Endodermal cell (in vitro differentiated cells): ENCODE measurements around the gene PTRH1. TPM values are rescaled to one million over a fixed set of nuclear protein-coding genes. Genes with fewer than 3 reads are reported as not detected.

ENCODE experiments used
- DNase-seq: peaks from one replicate; pipeline ENCODE4 v3.0.0-alpha.2; 2017
- H3K27ac ChIP-seq: 2 replicates; pipeline ENCODE4 v1.5.1; 2013; ENCODE audit warnings: mild to moderate bottlenecking, low read depth, low read length, moderate library complexity
- H3K27me3 ChIP-seq: 2 replicates; pipeline ENCODE4 v1.6.1; 2013; ENCODE audit warnings: mild to moderate bottlenecking, low read length, moderate library complexity; ENCODE audit not compliant: insufficient read depth, control insufficient read depth, poor library complexity, severe bottlenecking
- H3K36me3 ChIP-seq: 2 replicates; pipeline ENCODE4 v1.7.0; 2013; ENCODE audit warnings: mild to moderate bottlenecking, low read length, moderate library complexity; ENCODE audit not compliant: control insufficient read depth, insufficient read depth
- H3K4me1 ChIP-seq: one replicate; pipeline ENCODE4 v1.7.0; 2013; ENCODE audit warnings: low read length; ENCODE audit not compliant: control insufficient read depth, insufficient read depth
- H3K4me3 ChIP-seq: 2 replicates; pipeline ENCODE4 v1.5.1; 2013; ENCODE audit warnings: mild to moderate bottlenecking, low read length, moderate library complexity
- H3K9ac ChIP-seq: 2 replicates; pipeline ENCODE4 v1.6.1; 2013; ENCODE audit warnings: mild to moderate bottlenecking, low read length, moderate library complexity; ENCODE audit not compliant: poor library complexity, severe bottlenecking; ENCODE audit errors: extremely low read depth
- H3K9me3 ChIP-seq: 2 replicates; pipeline ENCODE4 v1.6.1; 2013; ENCODE audit warnings: mild to moderate bottlenecking, low read length, moderate library complexity; ENCODE audit not compliant: control insufficient read depth
- H3K27ac Mint-ChIP-seq: 2 replicates; pipeline ENCODE4 v1.8.0; 2020; ENCODE audit warnings: mixed read lengths
- H3K27me3 Mint-ChIP-seq: 2 replicates; pipeline ENCODE4 v1.8.0; 2021; ENCODE audit warnings: mild to moderate bottlenecking, mixed read lengths; ENCODE audit not compliant: insufficient read depth
- H3K36me3 Mint-ChIP-seq: 2 replicates; pipeline ENCODE4 v1.8.0; 2020; ENCODE audit warnings: low read depth, mixed read lengths
- H3K4me1 Mint-ChIP-seq: 2 replicates; pipeline ENCODE4 v1.8.0; 2020; ENCODE audit warnings: mixed read lengths
- H3K4me3 Mint-ChIP-seq: 2 replicates; pipeline ENCODE4 v1.8.0; 2020; ENCODE audit warnings: mild to moderate bottlenecking, moderate library complexity, mixed read lengths
- H3K9me3 Mint-ChIP-seq: 2 replicates; pipeline ENCODE4 v1.8.0; 2020; ENCODE audit warnings: mild to moderate bottlenecking, mixed read lengths
- WGBS, 2 experiments: methylation state at CpG; one replicate each; pipeline versions ENCODE4 v1.1.5 to v1.1.7; 2013; ENCODE audit warnings: missing lambda C conversion rate in 2 of 2, mixed read lengths in 1 of 2; ENCODE audit not compliant: insufficient coverage in 1 of 2, insufficient read length in 1 of 2; 5-methylcytosine and 5-hydroxymethylcytosine counted together
- total RNA-seq, 2 donors: library from RNA; stranded (reverse); fragmentation: NEBNext Ultra II Directional in 1 of 2; extraction: Animal tissue kit (Norgen Biotek cat#: 25700) in 1 of 2; gene quantifications; 2 replicates in 1 of 2; 3 replicates in 1 of 2; pipeline ENCODE4 v1.2.1, GENCODE V29; 2021
- TF ChIP-seq, protein P1 (sequence below): fragments of 200-600 bp; sonication (generic); conservative IDR thresholded peaks from 2 replicates; pipeline ENCODE4 v1.5.0; 2021; ENCODE audit warnings: antibody characterized with exemption, mild to moderate bottlenecking

Gene PTRH1
- total RNA-seq, 2 donors from 2014 or later = 15.2 to 18.7 TPM

DNA sequence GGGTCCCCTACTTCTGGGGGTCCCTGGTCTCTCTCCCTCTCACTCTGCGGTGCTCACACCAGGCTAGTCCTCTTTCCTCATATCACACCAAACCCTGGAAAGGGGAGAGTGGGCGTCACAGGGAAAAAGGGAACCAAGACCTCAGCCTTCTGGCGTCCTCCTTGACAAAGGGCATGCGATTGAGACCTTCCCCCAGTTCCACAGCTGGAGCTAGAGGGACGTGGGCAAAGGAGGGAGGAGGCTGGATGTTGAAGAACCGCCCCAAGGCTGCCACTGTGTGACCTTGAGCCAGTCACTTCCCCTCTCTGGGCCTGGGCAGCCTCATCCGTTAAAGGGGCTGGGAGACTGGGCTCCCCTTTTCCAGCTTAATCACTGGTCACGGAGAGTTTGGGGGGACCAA lies 38.2 kb upstream of the PTRH1 start:
- Mint-ChIP-seq H3K9me3 (no peaks in the 10 kb centered on the region), H3K4me3 (no peak overlapping the region), H3K4me1 (no peaks in the 10 kb centered on the region), H3K36me3 (no peaks in the 10 kb centered on the region), H3K27me3 (peaks cover 55% of the 10 kb centered on the region), H3K27ac (no peak overlapping the region)
- DNase-seq = no peak
- Histone ChIP-seq H3K4me3 (no peak overlapping the region), H3K9ac (no peak overlapping the region), H3K27ac (no peak overlapping the region), H3K27me3 (peaks cover 49% of the 10 kb centered on the region), H3K36me3 (no peaks in the 10 kb centered on the region), H3K4me1 (no peaks in the 10 kb centered on the region), H3K9me3 (no peaks in the 10 kb centered on the region)
- TF ChIP-seq, protein P1, sequence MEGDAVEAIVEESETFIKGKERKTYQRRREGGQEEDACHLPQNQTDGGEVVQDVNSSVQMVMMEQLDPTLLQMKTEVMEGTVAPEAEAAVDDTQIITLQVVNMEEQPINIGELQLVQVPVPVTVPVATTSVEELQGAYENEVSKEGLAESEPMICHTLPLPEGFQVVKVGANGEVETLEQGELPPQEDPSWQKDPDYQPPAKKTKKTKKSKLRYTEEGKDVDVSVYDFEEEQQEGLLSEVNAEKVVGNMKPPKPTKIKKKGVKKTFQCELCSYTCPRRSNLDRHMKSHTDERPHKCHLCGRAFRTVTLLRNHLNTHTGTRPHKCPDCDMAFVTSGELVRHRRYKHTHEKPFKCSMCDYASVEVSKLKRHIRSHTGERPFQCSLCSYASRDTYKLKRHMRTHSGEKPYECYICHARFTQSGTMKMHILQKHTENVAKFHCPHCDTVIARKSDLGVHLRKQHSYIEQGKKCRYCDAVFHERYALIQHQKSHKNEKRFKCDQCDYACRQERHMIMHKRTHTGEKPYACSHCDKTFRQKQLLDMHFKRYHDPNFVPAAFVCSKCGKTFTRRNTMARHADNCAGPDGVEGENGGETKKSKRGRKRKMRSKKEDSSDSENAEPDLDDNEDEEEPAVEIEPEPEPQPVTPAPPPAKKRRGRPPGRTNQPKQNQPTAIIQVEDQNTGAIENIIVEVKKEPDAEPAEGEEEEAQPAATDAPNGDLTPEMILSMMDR = no peak
- 59 to 72% methylated on average over 7 to 8 of the region's 8 CpGs for WGBS, 2 experiments

DNA sequence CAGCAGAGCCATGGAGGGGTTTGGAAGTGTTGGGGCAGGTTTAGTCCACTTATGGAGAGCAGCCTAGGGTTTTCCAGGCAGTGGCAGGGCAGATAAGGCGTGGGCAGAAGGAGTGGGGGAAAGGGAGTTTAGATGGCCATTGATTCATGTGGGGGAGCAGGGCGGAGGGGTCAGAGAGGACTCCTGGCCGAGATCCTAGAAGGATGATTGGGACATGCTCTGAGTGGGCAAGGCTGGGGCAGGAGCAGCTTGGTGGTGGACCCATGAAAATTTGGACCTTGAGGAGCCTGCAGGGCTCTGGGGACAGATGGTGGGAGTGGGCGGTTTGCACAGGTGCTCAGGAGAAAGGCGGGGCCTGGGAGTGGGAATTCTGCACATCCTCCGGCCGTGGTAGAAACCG lies 37.7 kb upstream of the PTRH1 start:
- no peak overlapping the region for H3K4me3 Mint-ChIP-seq
- DNase-seq = no peak
- peaks cover 49% of the 10 kb centered on the region for H3K27me3 ChIP-seq

DNA sequence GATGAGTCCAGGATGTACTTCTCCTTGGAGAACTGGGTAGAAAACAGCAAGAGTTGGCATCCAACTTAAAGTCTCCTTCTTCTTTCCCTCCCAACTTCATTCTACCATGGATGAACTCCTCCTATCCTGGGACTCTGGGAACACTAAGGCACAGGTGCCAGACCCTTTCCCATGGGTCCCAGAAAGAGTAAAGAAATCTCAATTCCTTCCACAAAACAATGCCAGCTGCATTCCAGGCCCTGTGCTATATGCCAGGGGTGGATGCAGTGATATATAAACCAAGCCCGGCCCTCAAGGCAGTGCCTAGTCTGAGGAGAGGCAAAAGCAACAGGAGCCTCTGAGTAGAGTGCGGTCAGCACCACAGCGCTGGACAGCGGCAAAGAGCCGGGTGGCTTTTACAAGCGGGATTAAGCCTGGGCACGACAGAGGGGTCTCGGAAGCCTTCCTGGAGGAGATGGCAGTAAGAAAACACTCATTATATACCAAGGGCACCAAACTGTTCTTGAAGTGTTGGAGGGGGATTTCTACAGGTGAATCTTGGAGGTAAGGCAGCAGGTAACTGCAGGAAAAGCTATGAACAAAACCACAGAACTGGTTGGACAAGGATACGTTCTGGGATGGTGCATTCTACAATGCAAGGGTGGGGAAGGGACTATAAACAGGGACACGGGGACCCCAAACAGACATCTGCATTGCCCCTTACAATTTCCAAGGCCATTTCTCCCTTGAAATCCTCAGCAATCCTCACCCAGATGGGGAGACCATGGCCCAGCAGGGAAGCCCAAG lies 36.0 kb upstream of the PTRH1 start:
- Histone ChIP-seq H3K4me3 (no peak overlapping the region), H3K9ac (no peak overlapping the region), H3K27me3 (peaks cover 47% of the 10 kb centered on the region), H3K9me3 (no peaks in the 10 kb centered on the region), H3K36me3 (no peaks in the 10 kb centered on the region), H3K27ac (no peak overlapping the region), H3K4me1 (no peaks in the 10 kb centered on the region)
- 39 to 48% methylated on average over 4 to 10 of the region's 10 CpGs for WGBS, 2 experiments
- Mint-ChIP-seq H3K27me3 (peaks cover 47% of the 10 kb centered on the region), H3K4me3 (no peak overlapping the region), H3K36me3 (no peaks in the 10 kb centered on the region), H3K9me3 (no peaks in the 10 kb centered on the region), H3K27ac (no peak overlapping the region), H3K4me1 (no peaks in the 10 kb centered on the region)
- DNase-seq = peak; percentile 87
- TF ChIP-seq, protein P1 = no peak

More for the DNA sequence above, 37.7 kb upstream of the PTRH1 start:
- TF ChIP-seq, protein P1 = no peak
- Mint-ChIP-seq H3K4me1 (no peaks in the 10 kb centered on the region), H3K27me3 (peaks cover 55% of the 10 kb centered on the region), H3K36me3 (no peaks in the 10 kb centered on the region), H3K27ac (no peak overlapping the region), H3K9me3 (no peaks in the 10 kb centered on the region)
- Histone ChIP-seq H3K4me1 (no peaks in the 10 kb centered on the region), H3K27ac (no peak overlapping the region), H3K9ac (no peak overlapping the region), H3K36me3 (no peaks in the 10 kb centered on the region), H3K4me3 (no peak overlapping the region), H3K9me3 (no peaks in the 10 kb centered on the region)
- WGBS, 2 experiments = 82 to 86% methylated on average over 7 to 8 of the region's 8 CpGs
